ENCODE measurements around the gene CNDP2. TPM values are rescaled to one million over a fixed set of nuclear protein-coding genes. Genes with fewer than 3 reads are reported as not detected.
"Not testable (repeated sequence)": the region's sequence is repeated elsewhere in the genome, so short reads cannot be mapped to it uniquely, and the experiment has no call there.

CNDP2 gene
- total RNA-seq, 2 experiments from 2014 or later, result 147 to 148 TPM

- POLR2A ChIA-PET, result no interaction called here
- Mint-ChIP-seq H3K4me3 (no peak overlapping the region), H3K36me3 (peaks cover 19% of the 10 kb centered on the region), H3K27me3 (no peaks in the 10 kb centered on the region), H3K4me1 (no peaks in the 10 kb centered on the region), H3K27ac (no peak overlapping the region), H3K9me3 (no peaks in the 10 kb centered on the region)
- DNase-seq (no peak), ATAC-seq (ENCODE audit: low read depth) (no peak)
Measured at GRCh38 chr18:74519320-74520095, 23.3 kb downstream of the CNDP2 start.

DNA sequence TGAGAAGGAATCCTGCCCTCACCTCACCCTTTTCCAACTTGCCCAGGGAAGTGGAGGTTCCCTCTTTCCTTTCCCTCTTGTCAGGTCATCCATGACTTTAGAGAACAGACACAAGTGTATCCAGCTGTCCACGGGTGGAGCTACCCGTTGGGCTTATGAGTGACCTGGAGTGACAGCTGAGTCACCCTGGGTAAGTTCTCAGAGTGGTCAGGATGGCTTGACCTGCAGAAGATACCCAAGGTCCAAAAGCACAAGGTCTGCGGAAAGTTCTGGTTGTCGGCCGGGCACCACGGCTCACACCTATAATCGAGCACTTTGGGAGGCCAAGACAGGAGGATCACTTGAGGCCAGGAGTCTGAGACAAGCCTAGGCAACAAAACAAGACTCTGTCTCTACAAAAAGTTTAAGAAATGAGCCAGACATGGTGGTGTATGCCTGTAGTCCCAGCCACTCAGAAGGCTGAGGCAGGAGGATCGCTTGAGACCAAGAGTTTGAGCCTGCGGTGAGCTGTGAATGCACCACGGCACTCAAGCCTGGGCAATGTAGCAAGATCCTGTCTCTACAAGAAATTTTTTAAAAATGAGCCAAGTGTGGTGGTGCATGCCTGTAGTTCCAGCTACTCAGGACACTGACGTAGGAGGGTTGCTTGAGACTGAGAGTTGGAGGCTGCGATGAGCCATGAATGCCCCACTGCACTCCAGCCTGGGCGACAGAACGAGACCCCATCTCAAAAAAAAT, 24.1 kb downstream of the CNDP2 start:
- no peak for DNase-seq
- peak overlapping the region; percentile 30 for H3K27ac Mint-ChIP-seq
- H3K9me3 Mint-ChIP-seq, result no peaks in the 10 kb centered on the region
- H3K27me3 Mint-ChIP-seq, result no peaks in the 10 kb centered on the region
- H3K4me1 Mint-ChIP-seq, result no peaks in the 10 kb centered on the region
- H3K36me3 Mint-ChIP-seq, result peaks cover 14% of the 10 kb centered on the region
- ATAC-seq (ENCODE audit: low read depth), result no peak
- POLR2A ChIA-PET, result no interaction called here
- no peak overlapping the region for H3K4me3 Mint-ChIP-seq

DNA sequence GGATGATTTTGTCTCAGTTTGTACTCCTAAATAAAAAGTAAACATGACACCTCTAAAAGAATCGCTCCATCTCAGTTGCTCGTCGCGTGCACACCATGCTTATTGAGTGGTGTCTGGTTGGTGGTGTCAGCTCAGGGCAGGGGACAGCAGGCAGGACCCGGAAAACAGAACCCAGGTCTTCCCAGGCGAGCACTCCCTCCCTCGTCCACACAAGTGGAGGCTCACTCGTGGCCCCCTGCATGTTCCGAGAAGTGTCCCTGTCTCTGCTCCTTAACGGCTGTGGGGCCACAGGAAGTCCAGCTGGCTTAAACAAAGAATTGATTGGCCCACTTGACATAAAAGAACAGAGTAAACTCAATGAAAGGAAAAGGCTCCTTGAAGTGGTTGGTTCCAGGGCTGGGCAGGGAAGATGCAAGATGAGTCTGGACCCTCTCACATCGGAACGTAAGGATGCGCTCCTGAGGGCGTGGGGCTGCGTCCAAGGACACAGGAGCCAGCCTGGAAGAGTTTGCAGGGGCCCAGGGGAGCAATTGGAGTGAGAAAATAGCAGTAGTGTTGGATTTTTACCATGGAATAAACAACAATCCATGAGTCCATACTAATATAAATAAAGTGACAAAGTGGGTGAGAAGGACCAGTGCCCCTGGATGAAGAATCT, 25.0 kb downstream of the CNDP2 start:
- ATAC-seq (ENCODE audit: low read depth) (no peak), DNase-seq (no peak)
- no peaks in the 10 kb centered on the region for H3K9me3 Mint-ChIP-seq
- H3K27ac Mint-ChIP-seq, result no peak overlapping the region
- H3K36me3 Mint-ChIP-seq, result peaks cover 14% of the 10 kb centered on the region
- no peaks in the 10 kb centered on the region for H3K27me3 Mint-ChIP-seq
- H3K4me3 Mint-ChIP-seq, result no peak overlapping the region
- POLR2A ChIA-PET, result no interaction called here
- no peaks in the 10 kb centered on the region for H3K4me1 Mint-ChIP-seq

DNA sequence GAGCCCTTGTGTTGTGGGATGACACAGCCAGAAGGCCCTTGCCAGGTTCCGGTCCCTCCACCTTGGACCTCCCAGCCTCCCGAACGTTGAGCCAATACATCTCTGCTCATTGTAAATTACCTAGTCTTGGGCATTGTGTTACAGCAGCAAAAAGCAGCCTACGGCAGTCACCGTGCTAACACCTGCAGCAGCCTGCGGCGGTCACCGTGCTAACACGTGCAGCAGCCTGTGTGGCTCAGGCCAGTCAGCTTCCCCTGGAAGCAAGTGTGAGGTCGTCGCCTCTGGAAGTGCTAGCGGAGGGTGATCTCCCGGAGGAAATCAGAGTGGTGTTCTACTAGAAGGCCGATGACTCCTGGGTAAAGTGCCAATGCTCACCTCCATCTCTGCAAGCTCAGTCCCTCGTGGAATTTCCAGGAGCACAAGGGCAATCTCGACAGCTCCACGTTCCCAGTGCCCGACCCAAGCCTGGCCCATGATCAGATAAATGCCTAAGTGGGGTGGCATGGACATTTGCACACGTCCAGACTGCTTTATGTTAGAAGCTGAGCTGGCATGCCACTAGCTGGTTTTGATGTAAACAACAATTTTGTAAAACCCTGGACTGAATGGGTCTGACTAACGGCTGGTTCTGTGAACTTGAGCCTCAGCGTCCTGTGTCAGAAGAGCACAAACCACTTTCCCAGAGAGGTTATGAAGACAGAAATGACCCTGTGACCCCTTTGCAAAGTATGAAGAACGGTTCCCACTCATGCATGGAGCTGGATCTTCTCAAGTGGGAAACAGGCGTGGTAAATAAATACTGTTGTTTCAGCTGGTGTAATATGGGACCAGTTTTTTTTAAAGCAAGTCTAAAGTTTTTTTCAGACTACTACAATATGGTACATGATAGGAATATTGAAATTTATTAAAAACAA, 26.7 kb downstream of the CNDP2 start:
- ATAC-seq (ENCODE audit: low read depth), result no peak
- Mint-ChIP-seq H3K27me3 (no peaks in the 10 kb centered on the region), H3K27ac (no peak overlapping the region), H3K4me3 (no peak overlapping the region), H3K9me3 (no peaks in the 10 kb centered on the region), H3K4me1 (no peaks in the 10 kb centered on the region), H3K36me3 (peaks cover 10% of the 10 kb centered on the region)
- POLR2A ChIA-PET, result no interaction called here
- DNase-seq, result no peak

- H3K27me3 Mint-ChIP-seq, result peaks cover 4% of the 10 kb centered on the region
- ATAC-seq (ENCODE audit: low read depth) (no peak), DNase-seq (no peak)
- H3K9me3 Mint-ChIP-seq, result no peaks in the 10 kb centered on the region
- no peak overlapping the region for H3K4me3 Mint-ChIP-seq
- H3K36me3 Mint-ChIP-seq, result peaks cover 7% of the 10 kb centered on the region
- no peak overlapping the region for H3K27ac Mint-ChIP-seq
- H3K4me1 Mint-ChIP-seq, result no peaks in the 10 kb centered on the region
- POLR2A ChIA-PET, result no interaction called here
Measured at GRCh38 chr18:74524097-74524496, 27.9 kb downstream of the CNDP2 start.

- POLR2A ChIA-PET; H3K4me3 Mint-ChIP-seq; H3K27ac Mint-ChIP-seq; ATAC-seq (ENCODE audit: low read depth); DNase-seq; H3K9me3 Mint-ChIP-seq; H3K4me1 Mint-ChIP-seq; H3K27me3 Mint-ChIP-seq; H3K36me3 Mint-ChIP-seq: not testable (repeated sequence)
Measured at GRCh38 chr18:74524915-74525314, 28.8 kb downstream of the CNDP2 start.

GRCh38 chr18:74525741-74526140, 29.6 kb downstream of the CNDP2 start:
- POLR2A ChIA-PET, result no interaction called here
- Mint-ChIP-seq H3K9me3 (no peaks in the 10 kb centered on the region), H3K4me3 (no peak overlapping the region), H3K4me1 (no peaks in the 10 kb centered on the region), H3K36me3 (peaks cover 1% of the 10 kb centered on the region), H3K27ac (no peak overlapping the region), H3K27me3 (peaks cover 6% of the 10 kb centered on the region)
- ATAC-seq (ENCODE audit: low read depth) (no peak), DNase-seq (no peak)

- no peaks in the 10 kb centered on the region for H3K36me3 Mint-ChIP-seq
- ATAC-seq (ENCODE audit: low read depth) (no peak), DNase-seq (no peak)
- H3K4me3 Mint-ChIP-seq, result no peak overlapping the region
- no peaks in the 10 kb centered on the region for H3K9me3 Mint-ChIP-seq
- H3K4me1 Mint-ChIP-seq, result no peaks in the 10 kb centered on the region
- no peak overlapping the region for H3K27ac Mint-ChIP-seq
- POLR2A ChIA-PET, result no interaction called here
- H3K27me3 Mint-ChIP-seq, result peaks cover 8% of the 10 kb centered on the region
Measured at GRCh38 chr18:74526488-74526887, 30.3 kb downstream of the CNDP2 start.

GRCh38 chr18:74528478-74528877, 32.3 kb downstream of the CNDP2 start:
- no peak for DNase-seq
- Mint-ChIP-seq H3K27me3 (peaks cover 9% of the 10 kb centered on the region), H3K9me3 (no peaks in the 10 kb centered on the region), H3K36me3 (no peaks in the 10 kb centered on the region), H3K27ac (no peak overlapping the region), H3K4me3 (no peak overlapping the region), H3K4me1 (no peaks in the 10 kb centered on the region)
- ATAC-seq (ENCODE audit: low read depth), result no peak
- POLR2A ChIA-PET, result no interaction called here

GRCh38 chr18:74528913-74529312, 32.8 kb downstream of the CNDP2 start:
- Mint-ChIP-seq H3K9me3 (no peaks in the 10 kb centered on the region), H3K27ac (no peak overlapping the region), H3K27me3 (peaks cover 9% of the 10 kb centered on the region), H3K4me3 (no peak overlapping the region), H3K4me1 (no peaks in the 10 kb centered on the region), H3K36me3 (no peaks in the 10 kb centered on the region)
- POLR2A ChIA-PET, result no interaction called here
- DNase-seq (no peak), ATAC-seq (ENCODE audit: low read depth) (no peak)

DNA sequence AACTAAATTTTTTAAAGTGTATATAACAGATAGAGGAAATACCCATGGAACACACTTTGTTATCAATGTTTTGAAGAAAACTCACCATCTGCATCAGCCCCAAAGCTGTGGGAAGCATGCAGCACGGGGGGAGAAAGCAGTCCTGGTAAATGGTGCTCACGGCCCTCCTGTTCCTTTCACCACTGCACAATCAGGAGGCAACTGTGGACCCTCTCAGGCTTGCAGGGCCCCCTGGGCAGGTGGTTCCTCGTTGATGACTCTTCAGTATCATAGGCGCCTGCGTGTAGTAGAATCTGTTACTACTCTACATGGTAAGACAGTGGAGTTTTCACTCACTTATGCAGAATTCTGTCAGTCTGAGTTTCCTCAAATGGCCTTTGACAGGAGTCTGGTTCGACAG, 33.2 kb downstream of the CNDP2 start:
- H3K4me1 Mint-ChIP-seq, result no peaks in the 10 kb centered on the region
- H3K4me3 Mint-ChIP-seq, result no peak overlapping the region
- POLR2A ChIA-PET, result no interaction called here
- DNase-seq (no peak), ATAC-seq (ENCODE audit: low read depth) (no peak)
- no peaks in the 10 kb centered on the region for H3K36me3 Mint-ChIP-seq
- H3K27ac Mint-ChIP-seq, result no peak overlapping the region
- H3K9me3 Mint-ChIP-seq, result no peaks in the 10 kb centered on the region
- H3K27me3 Mint-ChIP-seq, result peaks cover 9% of the 10 kb centered on the region

- POLR2A ChIA-PET, result no interaction called here
- H3K4me3 Mint-ChIP-seq, result no peak overlapping the region
- H3K27me3 Mint-ChIP-seq, result peaks cover 10% of the 10 kb centered on the region
- no peak overlapping the region for H3K27ac Mint-ChIP-seq
- no peak for DNase-seq
- no peaks in the 10 kb centered on the region for H3K4me1 Mint-ChIP-seq
- no peaks in the 10 kb centered on the region for H3K9me3 Mint-ChIP-seq
- no peaks in the 10 kb centered on the region for H3K36me3 Mint-ChIP-seq
- no peak for ATAC-seq (ENCODE audit: low read depth)
Measured at GRCh38 chr18:74529811-74530583, 33.8 kb downstream of the CNDP2 start.

- H3K4me1 Mint-ChIP-seq, result no peaks in the 10 kb centered on the region
- H3K27me3 Mint-ChIP-seq, result peaks cover 13% of the 10 kb centered on the region
- DNase-seq (no peak), ATAC-seq (ENCODE audit: low read depth) (no peak)
- no peaks in the 10 kb centered on the region for H3K9me3 Mint-ChIP-seq
- POLR2A ChIA-PET, result no interaction called here
- no peak overlapping the region for H3K4me3 Mint-ChIP-seq
- H3K27ac Mint-ChIP-seq, result no peak overlapping the region
- H3K36me3 Mint-ChIP-seq, result no peaks in the 10 kb centered on the region
Measured at GRCh38 chr18:74530584-74530862, 34.4 kb downstream of the CNDP2 start.
